Measurements from ENCODE around the gene HCN4. TPM values are rescaled to one million over a fixed set of nuclear protein-coding genes. Genes with fewer than 3 reads are reported as not detected.
"Not testable (repeated sequence)": the region's sequence is repeated elsewhere in the genome, so short reads cannot be mapped to it uniquely, and the experiment has no call there.

Gene HCN4
- total RNA-seq, result not detected in 2 replicates

DNA sequence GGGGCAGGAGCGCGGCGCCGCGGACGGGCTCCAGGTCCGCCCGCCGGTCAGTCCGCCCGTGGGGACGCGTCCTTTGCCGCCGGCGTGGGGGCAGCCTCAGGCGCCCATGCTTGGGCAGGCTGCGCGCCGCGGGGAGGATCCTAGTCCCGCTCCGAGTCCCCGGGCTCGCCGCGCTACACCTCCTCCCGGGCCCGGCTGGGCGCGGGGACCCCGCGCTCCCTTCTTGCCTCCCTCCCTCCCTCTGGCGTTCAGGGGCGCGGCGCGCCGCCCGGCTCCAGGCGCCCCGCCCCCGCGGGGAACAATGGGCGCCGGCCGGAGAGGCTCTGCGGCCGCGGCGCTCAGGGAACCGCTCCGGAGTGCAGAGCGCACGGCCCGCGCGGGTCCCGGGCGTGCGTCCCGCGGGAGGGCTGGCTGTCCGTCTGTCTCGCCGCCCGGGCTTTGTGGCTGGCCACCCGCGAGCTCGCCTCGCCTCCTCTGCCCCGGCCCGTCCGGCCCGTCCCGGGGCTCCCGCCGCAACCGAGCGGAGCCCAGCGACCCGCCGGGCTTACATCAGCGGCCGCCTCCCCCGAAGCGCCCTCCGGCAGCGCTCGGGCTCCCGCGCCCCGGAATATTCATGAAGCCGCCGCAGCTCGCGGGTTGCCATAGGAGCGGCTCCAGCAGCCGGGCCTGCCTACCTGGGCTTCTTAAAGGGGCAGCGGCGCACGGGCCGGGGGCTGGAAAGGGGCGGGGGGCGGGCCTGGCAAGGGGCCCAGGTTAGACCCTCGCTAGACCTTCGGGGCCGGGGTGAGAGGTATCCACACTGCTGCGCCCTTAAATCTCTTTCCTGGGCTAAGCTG lies at the start of gene HCN4:
HCN4 (minus strand) TSS at position 658 of the 836 bp plus-strand sequence. CDS start 688 bp downstream, outside the sequence.
- H3K9me3 Mint-ChIP-seq, result no peaks in the 10 kb centered on the region
- H3K27me3 Mint-ChIP-seq, result peaks cover 55% of the 10 kb centered on the region
- H3K36me3 Mint-ChIP-seq (ENCODE audit: low read depth), result no peaks in the 10 kb centered on the region
- no peak within 1 kb of the TSS for H3K4me3 Mint-ChIP-seq
- H3K27ac Mint-ChIP-seq, result no peak within 1 kb of the TSS
- intact Hi-C loops (cut with micrococcal nuclease), result no loop called here
- DNase-seq, result no peak
- peaks cover 2% of the 10 kb centered on the region for H3K4me1 Mint-ChIP-seq

DNA sequence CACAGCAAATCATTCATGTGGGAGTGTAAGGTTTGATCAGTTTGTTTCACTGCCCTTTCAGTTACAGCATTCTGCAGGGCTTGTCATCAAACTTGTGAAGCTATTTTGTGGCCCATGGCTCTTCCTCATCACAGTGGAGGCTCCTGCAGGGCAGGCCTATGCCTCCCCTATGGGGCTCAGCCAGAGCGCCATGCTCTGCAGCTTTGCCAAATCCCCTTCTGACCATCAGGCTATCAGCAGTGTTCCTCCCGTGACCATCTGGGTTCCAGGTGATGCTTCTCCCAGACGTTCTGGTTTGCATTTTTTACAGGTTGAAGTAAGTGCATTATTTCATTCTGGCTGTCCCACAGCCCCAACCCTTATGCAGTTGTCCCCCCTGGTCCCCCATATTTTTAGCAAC lies 46.1 kb upstream of the HCN4 start:
- Mint-ChIP-seq H3K4me1 (no peaks in the 10 kb centered on the region), H3K27me3 (peaks cover 3% of the 10 kb centered on the region), H3K4me3 (no peak overlapping the region), H3K9me3 (no peaks in the 10 kb centered on the region), H3K36me3 (ENCODE audit: low read depth) (no peaks in the 10 kb centered on the region), H3K27ac (no peak overlapping the region)
- DNase-seq, result no peak
- intact Hi-C loops (cut with micrococcal nuclease), result no loop called here

DNA sequence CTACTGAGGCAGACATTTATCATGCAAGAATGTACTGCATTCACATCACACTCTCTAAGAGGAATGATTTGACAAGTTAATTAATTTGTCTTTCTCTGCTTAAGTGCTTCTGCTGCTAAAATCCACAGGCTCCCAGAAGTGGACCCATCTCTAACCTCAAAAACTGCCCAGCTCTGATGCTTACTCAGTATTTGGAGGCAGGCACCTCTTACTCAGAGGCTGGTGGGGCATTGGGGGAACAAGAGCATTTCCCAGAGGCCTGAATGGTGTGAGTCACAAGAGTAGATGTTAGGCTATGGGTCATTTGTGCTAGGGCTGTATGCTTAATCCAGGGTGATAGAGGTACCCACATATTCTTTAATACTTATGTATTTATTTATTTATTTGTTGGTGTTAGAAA lies 34.4 kb upstream of the HCN4 start:
- H3K9me3 Mint-ChIP-seq, result no peaks in the 10 kb centered on the region
- H3K36me3 Mint-ChIP-seq (ENCODE audit: low read depth), result no peaks in the 10 kb centered on the region

DNA sequence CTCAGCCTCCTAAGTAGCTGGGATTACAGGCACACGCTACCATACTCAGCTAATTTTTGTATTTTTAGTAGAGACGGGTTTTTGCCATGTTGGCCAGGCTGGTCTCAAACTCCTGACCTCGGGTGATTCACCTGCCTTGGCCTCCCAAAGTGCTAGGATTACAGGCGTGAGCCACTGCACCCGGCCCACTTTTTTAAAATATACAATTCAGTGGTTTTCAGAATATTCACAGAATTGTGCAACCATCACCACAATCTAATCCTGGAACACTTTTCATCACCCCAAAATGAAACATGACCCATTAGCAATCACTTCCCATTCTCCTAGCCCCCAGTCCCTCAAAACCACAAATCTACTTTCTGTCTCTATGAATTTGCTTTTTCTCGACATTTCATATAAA lies 31.5 kb upstream of the HCN4 start:
- DNase-seq; H3K4me3 Mint-ChIP-seq; H3K27me3 Mint-ChIP-seq; H3K4me1 Mint-ChIP-seq; H3K36me3 Mint-ChIP-seq (ENCODE audit: low read depth); H3K9me3 Mint-ChIP-seq; intact Hi-C loops (cut with micrococcal nuclease); H3K27ac Mint-ChIP-seq: not testable (repeated sequence)

More for the DNA sequence above, 34.4 kb upstream of the HCN4 start:
- DNase-seq, result no peak
- intact Hi-C loops (cut with micrococcal nuclease), result no loop called here
- H3K27me3 Mint-ChIP-seq, result peaks cover 13% of the 10 kb centered on the region
- H3K4me3 Mint-ChIP-seq, result no peak overlapping the region
- no peak overlapping the region for H3K27ac Mint-ChIP-seq
- no peaks in the 10 kb centered on the region for H3K4me1 Mint-ChIP-seq

DNA sequence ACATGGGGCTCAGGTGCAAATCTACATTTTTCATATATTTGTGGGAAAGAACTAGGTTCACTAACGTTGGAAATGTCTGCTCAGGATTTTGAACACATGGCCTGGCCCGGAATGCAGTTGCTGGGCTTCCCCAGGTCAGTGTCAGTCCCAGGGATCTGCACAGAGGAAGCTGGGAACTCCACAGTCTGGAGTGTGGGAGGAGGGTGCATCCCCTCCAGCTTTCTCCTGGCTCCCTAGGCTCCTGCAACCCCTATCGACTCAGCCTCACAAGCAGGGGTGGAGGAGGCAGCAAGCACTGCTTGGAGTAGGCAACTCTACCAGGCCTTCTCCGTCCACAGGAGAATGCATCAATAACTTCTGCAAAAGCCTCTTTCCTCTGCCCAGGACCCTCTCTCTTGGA lies 30.1 kb upstream of the HCN4 start:
- no peak overlapping the region for H3K27ac Mint-ChIP-seq
- H3K4me1 Mint-ChIP-seq, result no peaks in the 10 kb centered on the region
- H3K36me3 Mint-ChIP-seq (ENCODE audit: low read depth), result no peaks in the 10 kb centered on the region
- no peak overlapping the region for H3K4me3 Mint-ChIP-seq
- peaks cover 2% of the 10 kb centered on the region for H3K27me3 Mint-ChIP-seq
- intact Hi-C loops (cut with micrococcal nuclease), result no loop called here
- H3K9me3 Mint-ChIP-seq, result no peaks in the 10 kb centered on the region
- DNase-seq, result no peak

DNA sequence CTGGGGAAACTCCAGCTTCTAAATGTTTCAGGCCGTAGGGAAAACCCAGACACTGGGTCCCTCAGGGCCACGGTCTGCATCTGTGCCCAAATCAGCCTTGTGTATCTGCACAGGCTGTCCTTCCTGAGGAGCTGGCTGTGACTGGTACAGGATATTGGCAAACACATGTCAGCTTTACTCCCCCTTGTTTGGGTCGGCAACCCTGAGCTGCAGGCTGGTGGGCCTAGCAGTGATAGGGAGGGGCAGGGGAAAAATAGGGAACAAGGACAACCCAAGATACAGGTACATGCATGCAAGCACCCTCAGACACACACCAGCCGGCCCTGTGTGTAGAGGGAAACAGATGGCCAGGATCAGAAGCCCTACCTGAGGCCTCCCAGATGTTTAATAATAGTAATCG lies 28.7 kb upstream of the HCN4 start:
- H3K4me3 Mint-ChIP-seq, result no peak overlapping the region
- intact Hi-C loops (cut with micrococcal nuclease), result no loop called here
- no peaks in the 10 kb centered on the region for H3K9me3 Mint-ChIP-seq
- H3K4me1 Mint-ChIP-seq, result no peaks in the 10 kb centered on the region
- H3K27me3 Mint-ChIP-seq, result peaks cover 6% of the 10 kb centered on the region
- no peak overlapping the region for H3K27ac Mint-ChIP-seq
- no peak for DNase-seq
- H3K36me3 Mint-ChIP-seq (ENCODE audit: low read depth), result no peaks in the 10 kb centered on the region

DNA sequence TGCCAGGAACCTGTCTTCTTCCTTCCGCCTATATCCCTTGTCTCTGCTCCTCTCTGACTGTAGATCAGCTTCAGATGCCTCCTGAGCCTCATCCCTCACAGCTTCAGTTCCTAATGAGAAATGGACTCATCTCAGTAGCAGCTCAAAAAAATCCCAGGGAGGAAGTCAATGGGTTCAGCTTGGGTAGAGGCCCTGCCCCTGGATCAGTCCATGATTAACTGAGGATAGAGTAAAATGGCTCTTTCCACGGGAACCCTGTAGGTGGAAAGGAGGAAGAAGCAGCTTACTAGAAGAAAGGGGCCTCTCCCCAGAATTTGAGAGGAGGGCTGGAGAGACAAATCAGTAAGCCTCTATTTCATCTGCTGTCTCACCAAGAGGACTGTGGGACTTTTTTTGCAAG lies 26.9 kb upstream of the HCN4 start:
- peaks cover 6% of the 10 kb centered on the region for H3K27me3 Mint-ChIP-seq
- no peaks in the 10 kb centered on the region for H3K36me3 Mint-ChIP-seq (ENCODE audit: low read depth)
- H3K4me1 Mint-ChIP-seq, result no peaks in the 10 kb centered on the region
- H3K9me3 Mint-ChIP-seq, result no peaks in the 10 kb centered on the region
- intact Hi-C loops (cut with micrococcal nuclease), result no loop called here
- no peak for DNase-seq
- no peak overlapping the region for H3K27ac Mint-ChIP-seq
- no peak overlapping the region for H3K4me3 Mint-ChIP-seq

DNA sequence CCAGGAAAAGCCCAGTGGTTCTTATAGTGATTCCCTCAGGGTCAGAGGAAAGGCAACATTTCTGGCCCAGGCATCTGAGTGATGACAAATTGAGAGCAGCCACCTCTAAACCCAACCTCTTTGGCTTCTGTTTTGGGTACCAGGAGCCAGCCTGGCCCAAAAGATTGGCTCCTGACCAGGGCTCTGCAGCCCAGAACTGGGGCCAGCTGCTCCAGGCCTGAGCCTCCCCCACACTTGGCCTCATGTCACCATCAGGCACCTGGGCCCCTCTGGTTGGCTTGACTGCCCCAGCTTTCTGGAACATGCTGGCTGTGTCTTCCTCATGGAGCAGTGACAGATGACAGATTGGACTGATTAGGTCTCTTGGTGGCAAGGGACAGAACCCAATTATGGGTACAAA lies 26.0 kb upstream of the HCN4 start:
- no peaks in the 10 kb centered on the region for H3K4me1 Mint-ChIP-seq
- DNase-seq, result no peak
- no peaks in the 10 kb centered on the region for H3K9me3 Mint-ChIP-seq
- no peak overlapping the region for H3K27ac Mint-ChIP-seq
- no peak overlapping the region for H3K4me3 Mint-ChIP-seq
- H3K27me3 Mint-ChIP-seq, result peaks cover 8% of the 10 kb centered on the region
- intact Hi-C loops (cut with micrococcal nuclease), result no loop called here
- no peaks in the 10 kb centered on the region for H3K36me3 Mint-ChIP-seq (ENCODE audit: low read depth)

DNA sequence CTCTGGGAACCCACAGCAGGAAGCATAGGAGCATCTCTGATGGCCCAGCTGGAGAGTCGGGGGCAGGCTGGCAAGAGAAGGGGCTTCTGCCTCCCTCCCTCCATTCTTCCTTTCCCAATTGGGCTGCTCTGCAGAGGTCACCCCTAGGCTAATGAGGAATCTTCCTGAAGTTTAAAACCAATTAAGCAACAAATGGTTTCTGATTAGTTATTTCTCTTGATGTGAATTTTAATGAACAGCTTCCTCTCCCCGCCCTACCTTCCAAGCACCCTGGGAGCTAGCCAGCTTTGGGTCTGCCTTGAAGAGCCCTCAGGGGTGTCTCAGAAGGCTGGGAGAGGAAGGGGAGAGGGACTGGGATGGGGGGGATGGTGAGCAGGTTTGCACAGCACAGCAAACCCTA lies 24.6 kb upstream of the HCN4 start:
- intact Hi-C loops (cut with micrococcal nuclease), result no loop called here
- no peaks in the 10 kb centered on the region for H3K36me3 Mint-ChIP-seq (ENCODE audit: low read depth)

DNA sequence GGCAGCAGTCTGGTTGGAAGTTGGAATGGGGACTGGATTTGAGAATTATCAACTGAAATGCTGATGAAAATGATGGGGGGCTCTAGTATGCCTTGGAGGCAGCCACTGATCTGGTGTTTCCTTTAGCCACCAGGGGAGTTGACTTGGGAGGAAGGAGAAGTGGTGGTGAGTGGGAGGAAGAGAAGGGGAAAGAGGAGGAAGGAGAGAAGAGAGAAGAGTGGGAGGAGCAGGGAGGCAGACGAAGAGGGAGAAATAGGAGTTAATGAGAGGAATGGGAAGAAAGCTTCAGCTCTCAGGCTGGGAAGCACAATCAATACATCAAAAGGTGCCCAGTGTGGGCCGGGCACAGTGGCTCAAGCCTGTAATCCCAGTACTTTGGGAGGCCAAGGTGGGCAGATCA lies 23.3 kb upstream of the HCN4 start:
- no peaks in the 10 kb centered on the region for H3K36me3 Mint-ChIP-seq (ENCODE audit: low read depth)
- no peaks in the 10 kb centered on the region for H3K9me3 Mint-ChIP-seq
- H3K27ac Mint-ChIP-seq, result no peak overlapping the region
- intact Hi-C loops (cut with micrococcal nuclease), result no loop called here
- no peak for DNase-seq
- H3K4me1 Mint-ChIP-seq, result no peaks in the 10 kb centered on the region
- H3K4me3 Mint-ChIP-seq, result no peak overlapping the region
- peaks cover 7% of the 10 kb centered on the region for H3K27me3 Mint-ChIP-seq

More for the DNA sequence above, 24.6 kb upstream of the HCN4 start:
- Mint-ChIP-seq H3K27me3 (peaks cover 6% of the 10 kb centered on the region), H3K4me3 (no peak overlapping the region), H3K9me3 (no peaks in the 10 kb centered on the region), H3K27ac (no peak overlapping the region), H3K4me1 (no peaks in the 10 kb centered on the region)
- DNase-seq, result no peak

DNA sequence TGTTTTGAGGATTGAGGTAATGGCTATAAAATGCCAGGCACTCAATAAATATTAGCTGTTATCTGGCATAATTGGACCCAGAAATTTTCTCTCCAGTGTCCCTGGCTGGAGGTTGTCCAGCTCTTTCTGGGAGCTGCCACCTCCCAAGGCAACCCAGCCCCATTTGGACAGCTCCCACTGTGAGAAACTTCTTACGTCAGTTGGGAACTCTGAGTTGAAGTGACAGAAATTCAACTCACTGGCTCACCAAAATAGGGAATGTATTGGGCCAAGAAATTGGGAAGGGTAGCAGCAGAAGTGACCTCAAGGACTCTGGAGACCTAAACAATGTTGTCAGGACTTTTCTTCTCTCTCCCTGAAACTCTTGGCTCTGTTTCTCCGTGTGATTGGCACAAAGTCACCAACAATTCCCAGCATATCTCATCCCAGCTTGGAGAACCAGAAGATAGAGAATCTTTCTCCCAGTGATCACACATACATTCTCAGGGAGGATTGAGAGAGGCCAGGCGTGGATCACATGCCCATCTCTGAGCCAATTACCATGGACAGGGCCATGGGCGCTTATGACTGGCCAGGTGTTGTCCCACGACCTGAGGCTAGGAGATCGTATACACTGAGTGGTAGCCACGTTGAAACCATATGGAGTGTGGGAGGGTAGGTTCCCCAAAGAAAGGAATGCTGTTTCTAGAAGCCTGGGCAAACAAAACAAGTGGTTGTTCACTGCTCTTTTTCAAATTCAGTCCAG lies 22.5 kb upstream of the HCN4 start:
- Mint-ChIP-seq H3K27me3 (peaks cover 8% of the 10 kb centered on the region), H3K9me3 (no peaks in the 10 kb centered on the region), H3K27ac (no peak overlapping the region), H3K4me3 (no peak overlapping the region), H3K4me1 (no peaks in the 10 kb centered on the region), H3K36me3 (ENCODE audit: low read depth) (no peaks in the 10 kb centered on the region)
- no peak for DNase-seq
- intact Hi-C loops (cut with micrococcal nuclease), result no loop called here

DNA sequence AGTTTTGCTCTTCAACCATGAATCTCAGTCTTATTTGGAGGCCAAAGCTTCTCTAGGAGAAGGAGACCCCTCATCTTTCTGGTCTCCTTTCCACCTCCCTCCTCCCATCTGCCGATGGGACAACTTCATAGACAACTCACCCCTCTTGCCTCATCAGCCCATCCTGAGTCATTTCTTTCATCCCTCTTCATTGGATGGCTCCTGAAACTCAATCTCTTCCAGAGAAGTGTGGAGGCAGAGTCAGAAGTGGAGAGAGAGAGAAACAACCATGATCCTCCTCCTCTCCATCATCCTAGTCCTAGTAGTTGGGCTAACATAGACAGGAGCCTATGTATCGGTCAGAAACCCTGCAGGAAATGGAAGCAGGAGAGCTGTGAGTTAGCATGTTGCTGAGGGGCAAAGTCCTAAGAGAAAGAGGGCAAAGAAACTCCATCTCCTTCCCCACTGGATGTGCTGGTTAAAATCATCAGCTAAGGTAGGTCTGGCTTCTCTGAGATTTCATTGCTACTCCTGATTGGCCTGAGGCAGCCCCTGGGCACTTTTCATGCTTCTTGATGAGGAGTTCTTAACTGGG lies 21.3 kb upstream of the HCN4 start:
- H3K36me3 Mint-ChIP-seq (ENCODE audit: low read depth), result no peaks in the 10 kb centered on the region
- no peak overlapping the region for H3K27ac Mint-ChIP-seq
- no peaks in the 10 kb centered on the region for H3K4me1 Mint-ChIP-seq
- H3K4me3 Mint-ChIP-seq, result no peak overlapping the region
- intact Hi-C loops (cut with micrococcal nuclease), result no loop called here
- H3K27me3 Mint-ChIP-seq, result peaks cover 12% of the 10 kb centered on the region
- DNase-seq, result no peak
- H3K9me3 Mint-ChIP-seq, result no peaks in the 10 kb centered on the region

DNA sequence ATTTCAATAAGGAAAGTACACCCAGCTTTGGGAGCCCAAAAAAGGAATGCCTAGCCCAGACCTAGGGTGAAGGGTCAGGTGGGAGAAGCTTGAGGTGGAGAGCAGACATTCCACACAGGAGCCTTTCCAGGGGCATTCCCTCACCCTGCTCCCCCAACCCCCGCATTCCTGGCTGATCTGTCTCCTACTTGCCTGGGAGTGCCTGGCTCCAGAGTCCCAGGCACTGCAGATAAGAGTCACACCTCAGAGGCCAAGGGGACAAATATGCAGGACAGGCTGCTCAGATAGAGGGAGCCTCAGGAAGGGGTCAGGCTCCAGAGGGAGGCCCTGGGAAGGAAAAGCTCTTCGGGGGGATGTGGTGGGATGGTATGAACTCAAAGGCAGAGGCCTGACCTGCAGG lies 20.8 kb upstream of the HCN4 start:
- Mint-ChIP-seq H3K4me3 (no peak overlapping the region), H3K27me3 (peaks cover 12% of the 10 kb centered on the region), H3K4me1 (no peaks in the 10 kb centered on the region), H3K9me3 (no peaks in the 10 kb centered on the region), H3K27ac (no peak overlapping the region), H3K36me3 (ENCODE audit: low read depth) (no peaks in the 10 kb centered on the region)
- intact Hi-C loops (cut with micrococcal nuclease), result no loop called here
- no peak for DNase-seq

DNA sequence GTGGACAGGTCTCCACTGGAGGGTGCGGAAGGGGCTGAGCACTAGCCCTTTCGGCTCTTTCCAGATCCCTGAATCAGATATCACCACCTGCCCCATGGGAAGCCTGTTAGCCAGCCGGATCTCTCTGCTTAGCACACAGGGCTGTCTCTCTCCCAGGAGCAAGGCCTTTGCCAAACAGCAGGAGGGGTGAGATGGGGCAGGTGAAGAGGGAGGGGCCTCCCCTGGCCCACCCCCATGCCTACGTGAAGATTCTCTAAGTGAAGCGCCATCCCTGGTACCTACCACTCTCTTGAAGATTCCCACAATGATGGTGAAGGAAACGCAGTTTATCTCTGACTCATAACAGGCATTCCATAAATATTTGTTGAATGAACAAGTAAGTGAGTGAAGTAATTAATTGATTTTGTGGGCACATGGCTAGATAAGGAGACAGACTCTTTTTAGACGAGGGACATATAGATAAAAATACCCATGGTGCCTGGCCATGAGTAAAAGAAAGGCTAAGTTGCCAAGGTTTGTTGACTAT lies 19.6 kb upstream of the HCN4 start:
- no peaks in the 10 kb centered on the region for H3K36me3 Mint-ChIP-seq (ENCODE audit: low read depth)
- intact Hi-C loops (cut with micrococcal nuclease), result no loop called here
- no peaks in the 10 kb centered on the region for H3K9me3 Mint-ChIP-seq
- H3K27ac Mint-ChIP-seq, result no peak overlapping the region
- no peaks in the 10 kb centered on the region for H3K4me1 Mint-ChIP-seq
- H3K4me3 Mint-ChIP-seq, result no peak overlapping the region
- DNase-seq, result no peak
- H3K27me3 Mint-ChIP-seq, result peaks cover 12% of the 10 kb centered on the region

All from activated CD4-positive, alpha-beta T cell treated with anti-CD3 and anti-CD28 coated beads, Interleukin-2, amount 10 ng/mL, durations not matched to agents 24 days and 14 days (primary cell).